GM19193 (cell line): ENCODE measurements around the gene RARB.

Source experiments
- POLR2A ChIP-seq: IDR thresholded peaks from 4 replicates; pipeline ENCODE4 v1.6.1; 2011; ENCODE audit not compliant: insufficient read depth, insufficient read length; ENCODE audit errors: extremely low read depth

RARB gene

GRCh38 chr3:25513642-25514266 lies 85.7 kb downstream of the RARB start:
- TF ChIP-seq POLR2A: no peak

- TF ChIP-seq POLR2A: no peak
Measured at GRCh38 chr3:25515171-25515570, 87.1 kb downstream of the RARB start.

- TF ChIP-seq POLR2A: no peak
Measured at GRCh38 chr3:25520926-25521559, 93.0 kb downstream of the RARB start.

GRCh38 chr3:25527336-25527735 lies 99.3 kb downstream of the RARB start:
- TF ChIP-seq POLR2A: no peak

- no peak for TF ChIP-seq POLR2A
Measured at GRCh38 chr3:25527801-25528200, 99.7 kb downstream of the RARB start.

- TF ChIP-seq POLR2A: no peak
Measured at GRCh38 chr3:25531971-25532370, 103.9 kb downstream of the RARB start.

GRCh38 chr3:25532431-25533162 lies 104.5 kb downstream of the RARB start:
- no peak for TF ChIP-seq POLR2A

GRCh38 chr3:25533399-25533798 lies 105.3 kb downstream of the RARB start:
- no peak for TF ChIP-seq POLR2A

GRCh38 chr3:25534007-25534406 lies 105.9 kb downstream of the RARB start:
- TF ChIP-seq POLR2A: no peak

GRCh38 chr3:25536521-25537391 lies 108.7 kb downstream of the RARB start:
- no peak for TF ChIP-seq POLR2A

GRCh38 chr3:25537516-25537915 lies 109.5 kb downstream of the RARB start:
- no peak for TF ChIP-seq POLR2A

- no peak for TF ChIP-seq POLR2A
Measured at GRCh38 chr3:25540273-25540672, 112.2 kb downstream of the RARB start.

GRCh38 chr3:25542492-25543039 lies 114.5 kb downstream of the RARB start:
- TF ChIP-seq POLR2A: no peak

GRCh38 chr3:25547103-25547502 lies 119.0 kb downstream of the RARB start:
- TF ChIP-seq POLR2A: no peak
